Esophagus squamous epithelium (tissue), 4 donors: ENCODE measurements around the gene DGKB.

Experiments
- CTCF ChIP-seq, 6 experiments: fragments of 450-650 bp in 4 of 6; fragments of 200-600 bp in 2 of 6; sonication (generic) in 2 of 6; IDR thresholded peaks; one replicate each; pipeline ENCODE4 v1.5.1; 2016 to 2019; ENCODE audit warnings: antibody characterized with exemption in 6 of 6, mild to moderate bottlenecking in 4 of 6, moderate library complexity in 4 of 6
- POLR2A ChIP-seq, 4 donors: fragments of 450-650 bp; IDR thresholded peaks; one replicate each; pipeline ENCODE4 v1.6.1; 2017; ENCODE audit warnings: antibody characterized with exemption in 4 of 4, mild to moderate bottlenecking in 4 of 4, moderate library complexity in 3 of 4

DNA sequence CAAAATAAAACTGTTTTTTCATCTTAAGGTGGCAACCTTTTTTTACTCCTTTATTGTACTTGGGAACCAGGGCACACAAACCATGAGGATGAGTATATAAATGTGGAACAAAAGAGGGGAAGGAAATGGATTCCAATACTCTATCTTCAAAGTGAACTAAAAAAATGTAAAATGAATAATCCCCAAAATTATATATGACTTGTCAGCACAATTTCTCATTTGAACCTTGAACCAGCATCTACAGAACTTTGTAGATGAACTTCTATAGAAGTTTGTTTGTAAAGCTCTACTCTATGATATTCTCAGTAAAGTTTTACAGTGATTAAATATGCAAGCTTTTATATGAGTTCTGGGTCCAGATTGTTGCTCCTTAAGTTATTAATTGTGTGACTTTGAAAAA is 694.8 kb downstream of the DGKB start:
- no peak for TF ChIP-seq CTCF (IDR thresholded peaks at IDR 0.05)
- no peak for TF ChIP-seq POLR2A (IDR thresholded peaks at IDR 0.05)
